GM19467 (cell line): ENCODE data around the gene FGGY.
"Not testable (repeated sequence)": the region's sequence is repeated elsewhere in the genome, so short reads cannot be mapped to it uniquely, and the experiment has no call there.

Experiments used
- ATAC-seq: cut with Tn5 transposase; IDR thresholded peaks from one replicate; pipeline ENCODE4 v1.9.1; 2021; ENCODE audit warnings: mild to moderate bottlenecking, moderate library complexity; ENCODE audit not compliant: unreplicated experiment

FGGY gene

DNA sequence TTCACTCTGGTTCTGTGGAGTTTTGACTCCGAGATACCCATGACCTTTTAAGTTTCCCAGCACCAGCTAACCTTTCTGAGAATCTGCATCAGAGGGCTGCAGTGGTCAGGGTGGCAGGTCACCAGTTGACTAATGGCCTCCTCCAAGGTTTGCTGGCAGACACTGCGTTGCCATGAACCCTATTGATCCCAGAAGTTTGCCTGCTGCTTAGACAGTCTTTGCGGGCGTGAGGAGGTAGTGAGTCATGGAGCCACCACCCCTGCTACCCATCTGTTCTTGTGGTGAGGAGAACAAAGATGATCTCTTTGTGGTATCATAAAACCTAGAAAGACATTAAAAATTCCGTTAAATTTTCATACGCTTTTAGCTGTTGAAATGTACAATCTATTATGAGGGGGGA is 180.4 kb downstream of the FGGY start:
- no peak for ATAC-seq

DNA sequence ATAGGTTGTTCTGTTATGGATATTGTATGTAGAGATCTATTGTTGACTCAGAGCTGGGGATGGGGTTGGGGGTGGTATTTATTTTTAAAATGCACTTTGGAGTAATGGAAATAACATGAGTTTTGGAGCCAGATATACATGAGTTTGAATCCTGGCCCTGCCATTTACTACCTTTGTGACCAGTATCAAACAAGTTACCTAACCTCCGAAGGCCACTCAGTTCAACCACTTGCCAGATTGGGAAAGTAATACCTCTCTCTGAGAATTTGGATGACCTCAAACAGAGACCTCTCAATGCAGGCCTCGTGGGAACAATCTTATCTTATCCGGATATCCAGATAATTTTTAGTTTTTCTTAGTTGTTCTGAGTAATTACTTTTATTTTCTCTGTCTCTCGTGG is 181.0 kb downstream of the FGGY start:
- no peak for ATAC-seq

DNA sequence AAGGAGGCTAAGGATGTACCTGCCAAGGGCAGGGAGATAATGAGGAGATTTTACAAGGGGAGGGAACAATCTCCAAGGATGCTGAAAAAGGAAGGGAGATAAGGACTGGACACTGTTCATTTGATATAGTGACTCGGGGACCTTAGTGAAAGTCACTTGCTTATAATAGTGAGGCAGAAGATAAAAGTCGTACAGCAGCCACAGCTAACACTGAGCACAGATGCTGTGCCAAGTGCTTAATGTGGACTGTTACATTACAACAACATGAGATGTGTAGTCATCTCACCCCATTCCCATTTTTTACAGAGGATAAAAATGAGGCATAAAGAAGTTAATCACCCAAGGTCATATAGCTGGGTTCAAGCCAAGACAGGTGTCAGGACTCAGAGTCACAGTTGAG is 181.9 kb downstream of the FGGY start:
- ATAC-seq: no peak

DNA sequence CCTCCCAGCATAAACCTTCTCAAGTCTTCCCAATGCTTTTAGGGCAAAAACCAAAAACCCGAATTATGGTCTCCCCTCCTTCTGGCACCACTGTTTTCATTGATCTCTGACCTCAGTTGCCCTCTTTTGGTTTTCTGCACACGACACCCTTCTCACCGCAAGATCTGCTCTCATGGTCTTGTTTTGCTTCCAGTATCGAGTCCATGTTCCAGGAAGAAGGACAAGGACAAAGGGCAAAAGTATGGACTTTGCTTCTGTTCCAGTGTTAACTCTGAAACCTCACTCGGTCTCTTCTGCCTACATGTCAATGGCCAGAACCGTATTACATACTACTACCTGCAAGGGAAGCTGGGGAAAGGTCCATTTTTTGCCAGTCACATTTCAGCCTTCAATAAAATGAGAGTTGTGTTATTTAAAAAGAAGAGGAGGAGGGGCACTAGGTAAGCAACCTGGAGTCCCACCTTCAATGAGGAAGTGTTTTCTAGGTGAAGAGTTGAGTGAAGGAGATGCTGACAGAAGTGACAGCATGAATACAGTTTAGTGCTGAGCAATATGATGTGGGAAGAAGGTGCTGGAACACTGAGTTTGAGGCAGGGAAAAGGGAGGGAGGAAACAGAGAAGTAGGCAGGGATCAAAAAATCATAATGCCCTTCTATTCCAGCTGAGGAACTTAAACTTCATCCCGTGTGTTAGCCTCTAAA is 183.4 kb downstream of the FGGY start:
- no peak for ATAC-seq

DNA sequence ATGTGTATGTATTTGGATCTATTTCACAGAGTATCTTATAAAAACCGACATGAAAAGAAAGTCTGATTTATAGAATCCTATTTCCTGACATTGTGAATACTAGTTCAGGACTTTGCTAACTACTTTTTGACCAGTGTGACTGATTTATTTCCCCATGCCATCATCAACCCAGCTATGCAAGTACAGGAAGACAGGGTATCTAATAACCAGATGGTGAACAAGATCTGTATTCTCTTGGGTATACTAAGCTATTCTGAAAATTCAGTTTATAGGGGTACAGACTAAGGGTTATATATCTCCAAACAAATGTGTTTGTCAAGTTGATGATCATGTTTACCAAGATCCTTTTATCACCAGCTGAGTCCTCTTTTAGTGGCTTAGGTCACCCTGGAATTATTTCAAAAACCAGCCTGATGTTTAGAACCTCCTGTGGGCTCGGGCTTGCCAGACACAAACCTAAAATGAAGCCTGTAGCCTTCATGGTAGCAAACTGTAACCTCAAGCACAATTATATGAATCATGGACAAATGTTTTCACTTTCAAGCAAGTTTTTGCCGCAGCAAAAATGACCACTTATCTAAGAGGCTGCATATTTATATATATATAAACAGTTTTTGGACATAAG is 185.1 kb downstream of the FGGY start:
- ATAC-seq: no peak

DNA sequence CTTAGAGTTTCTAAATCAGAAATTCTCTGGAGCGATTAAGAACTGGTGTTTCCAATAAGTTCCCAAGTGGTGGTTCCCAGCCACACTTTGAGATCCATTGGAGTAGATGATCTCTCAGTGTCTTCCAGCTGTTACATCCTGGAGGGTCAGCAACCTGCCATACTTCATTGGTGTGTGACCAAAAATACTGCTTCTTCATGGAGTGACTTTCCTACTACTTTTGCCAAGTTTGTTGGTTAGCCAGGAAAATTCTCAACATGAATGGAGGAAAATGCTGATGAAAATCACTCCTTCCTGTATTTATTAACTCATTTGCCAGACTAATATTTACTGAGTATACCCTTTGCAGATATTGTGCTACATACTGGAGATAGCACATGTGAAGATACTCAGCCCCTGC is 186.1 kb downstream of the FGGY start:
- ATAC-seq: no peak

DNA sequence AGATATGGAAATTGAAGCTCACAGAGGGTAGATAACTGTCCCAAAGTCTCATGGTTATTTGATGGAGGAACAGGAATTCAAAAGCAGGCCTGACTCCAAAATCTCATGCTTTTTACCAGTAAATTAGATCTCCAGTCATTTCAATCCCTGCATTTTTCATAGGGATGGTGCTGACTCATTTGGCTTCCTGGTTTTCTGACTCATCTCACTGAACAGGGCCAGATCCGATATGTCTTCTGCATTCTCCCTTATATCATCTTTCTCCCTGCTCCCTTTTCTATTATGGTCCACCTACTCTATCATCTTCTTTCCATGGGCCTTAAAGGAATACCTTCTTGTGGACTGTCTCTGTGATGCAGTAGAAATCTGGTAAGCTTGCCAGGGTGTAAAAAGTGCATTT is 187.2 kb downstream of the FGGY start:
- ATAC-seq: no peak

DNA sequence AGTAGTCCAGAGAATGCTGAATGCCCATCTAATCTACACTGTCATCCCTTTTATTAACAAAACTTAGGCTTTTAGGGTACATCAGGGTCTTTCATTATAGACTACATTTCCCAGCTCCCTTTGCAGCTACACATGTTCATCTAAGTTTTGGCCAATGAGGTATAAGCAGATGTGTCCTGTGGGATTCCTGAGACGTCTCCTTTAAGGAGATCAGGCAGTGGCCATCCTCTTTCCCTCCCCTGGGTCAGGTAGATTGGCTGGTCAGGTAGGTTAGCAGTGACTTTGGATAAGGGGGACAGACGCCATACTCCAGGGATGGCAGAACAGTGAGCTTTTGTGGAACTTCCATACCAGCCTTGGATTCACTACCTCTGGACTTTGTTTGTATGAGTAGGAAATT is 188.3 kb downstream of the FGGY start:
- ATAC-seq: no peak

DNA sequence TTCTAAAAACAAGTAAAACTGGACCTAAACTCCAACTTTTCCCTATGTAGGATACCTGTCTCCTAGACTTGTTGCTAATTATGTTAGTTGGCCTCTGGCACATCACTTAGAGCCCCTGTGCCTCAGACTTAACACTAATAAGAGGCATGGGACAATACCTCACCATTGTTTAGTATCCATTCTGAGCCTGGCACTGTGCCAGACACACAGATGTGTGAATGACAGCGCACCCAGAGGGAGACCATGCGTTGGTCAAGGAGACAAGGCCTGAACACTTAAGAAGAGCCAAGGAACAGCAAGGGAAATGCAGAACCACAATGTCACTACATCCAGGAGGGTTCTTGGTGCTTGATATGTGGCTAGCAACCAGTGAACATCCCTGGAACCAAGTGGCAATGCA is 189.1 kb downstream of the FGGY start:
- ATAC-seq: no peak

DNA sequence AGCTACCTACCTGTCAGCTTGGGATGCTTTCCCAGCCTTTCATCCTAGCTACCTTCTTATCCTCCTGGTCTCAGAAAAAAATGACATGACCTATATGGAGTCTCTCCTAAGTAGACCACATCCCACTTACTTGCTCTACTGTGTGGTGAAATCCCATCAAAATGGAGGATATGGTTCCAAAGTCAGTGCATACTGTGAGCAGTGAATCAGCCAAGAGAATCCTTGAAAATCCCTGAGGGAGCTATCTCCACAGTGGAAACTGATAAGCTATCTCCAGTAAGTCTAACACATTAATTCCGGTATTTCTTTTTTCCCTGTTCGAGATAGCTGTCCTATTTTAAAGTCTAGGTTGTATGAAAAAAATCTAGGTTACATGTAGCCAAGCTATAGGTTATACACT is 189.7 kb downstream of the FGGY start:
- ATAC-seq: no peak

DNA sequence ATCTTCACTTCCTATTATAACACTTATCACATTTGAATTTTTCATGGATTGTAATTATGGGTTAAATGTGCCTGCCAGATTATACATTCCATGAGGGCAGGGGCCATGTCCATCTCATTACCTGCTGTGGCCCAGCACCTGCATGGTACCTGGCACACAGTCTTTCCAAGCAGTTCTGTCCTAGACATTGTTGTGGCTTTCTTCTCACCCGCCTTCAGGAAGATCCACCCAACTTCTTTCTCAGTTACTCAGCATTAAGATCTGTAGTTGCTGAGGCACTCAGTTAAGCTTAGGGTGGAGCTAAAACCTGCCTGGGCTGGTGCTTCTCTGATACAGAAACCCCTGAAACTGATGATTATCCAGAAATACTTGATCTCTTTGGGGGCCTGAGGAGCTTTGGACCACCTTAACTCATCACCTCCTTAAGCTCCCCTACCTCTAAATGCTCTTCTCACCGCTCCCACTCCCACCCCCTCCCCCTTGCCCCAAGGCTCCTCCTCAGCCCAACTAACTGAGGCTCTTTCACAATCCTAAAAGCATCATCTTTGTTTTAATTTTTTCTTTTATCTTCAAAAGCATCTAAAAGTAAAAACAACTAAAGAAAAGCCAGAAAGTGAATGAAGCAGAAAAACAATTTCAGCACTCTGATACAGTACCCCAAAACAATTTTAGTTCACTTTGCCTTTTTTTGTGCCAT is 190.6 kb downstream of the FGGY start:
- ATAC-seq: no peak

DNA sequence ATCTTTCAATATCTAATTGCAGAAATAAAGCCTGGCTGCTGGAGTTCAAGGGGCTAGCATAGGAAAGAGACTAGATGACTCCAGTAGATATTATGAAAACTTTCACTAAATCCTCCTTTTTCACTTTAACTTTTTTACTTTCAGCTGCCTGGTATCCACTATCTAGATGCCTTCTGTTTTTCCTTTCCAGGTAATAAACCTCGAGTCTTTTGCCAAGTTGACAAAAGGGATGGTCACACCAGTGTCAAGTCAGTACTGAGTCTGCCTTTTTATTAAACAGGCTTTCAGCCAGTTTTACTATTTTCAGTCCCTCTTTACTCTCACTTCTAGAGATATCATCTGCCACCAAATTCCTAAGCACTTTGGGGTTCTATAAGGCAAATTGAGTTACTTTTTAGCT is 195.6 kb downstream of the FGGY start:
- no peak for ATAC-seq

DNA sequence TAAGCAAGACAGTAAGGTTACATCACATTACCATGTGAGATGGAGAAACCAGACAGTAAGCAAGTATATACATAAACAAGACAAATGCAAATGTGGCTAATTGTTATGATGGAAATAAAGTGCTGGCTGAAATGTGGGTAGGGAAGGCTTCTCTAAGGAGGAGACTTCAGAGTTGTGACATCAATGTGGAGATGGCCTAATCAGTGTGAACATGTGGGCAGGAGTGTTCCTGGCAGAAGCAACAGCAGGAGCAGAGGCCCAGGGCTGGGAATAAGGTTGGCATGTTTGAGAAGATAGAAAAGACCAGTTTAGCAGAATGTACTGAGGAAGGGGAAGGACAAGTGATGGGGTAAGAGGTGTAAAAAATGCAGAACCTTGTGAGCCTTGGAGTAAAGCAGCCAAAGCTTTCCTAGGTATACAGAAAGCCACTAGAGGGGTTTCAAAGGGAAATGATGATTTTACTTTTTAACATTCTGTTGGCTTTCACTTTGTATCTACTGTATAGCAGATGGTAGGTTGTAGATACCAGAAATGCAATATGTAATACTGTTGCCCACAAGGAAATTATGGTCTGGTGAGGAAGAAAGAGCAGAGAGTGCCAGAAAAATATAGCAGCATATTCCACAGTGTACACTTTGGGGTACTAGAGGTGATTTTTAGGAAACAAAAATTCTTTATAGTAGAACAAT is 197.4 kb downstream of the FGGY start:
- ATAC-seq: no peak

DNA sequence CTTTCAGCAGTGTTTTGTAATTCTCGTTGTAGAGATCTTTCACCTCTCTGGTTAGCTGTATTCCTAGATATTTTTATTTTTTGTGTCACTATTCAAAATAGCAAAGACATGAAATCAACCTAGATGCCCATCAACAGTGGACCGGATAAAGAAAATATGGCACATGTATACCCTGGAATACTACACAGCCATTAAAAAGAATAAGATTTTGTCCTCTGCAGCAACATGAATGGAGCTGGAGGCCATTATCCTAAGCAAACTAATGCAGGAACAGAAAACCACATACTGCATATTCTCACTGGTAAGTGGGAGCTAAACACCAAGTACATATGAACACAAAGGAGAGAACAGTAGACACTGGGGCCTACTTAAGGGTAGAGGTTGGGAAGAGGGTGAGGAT is 199.3 kb downstream of the FGGY start:
- not testable (repeated sequence) for ATAC-seq

DNA sequence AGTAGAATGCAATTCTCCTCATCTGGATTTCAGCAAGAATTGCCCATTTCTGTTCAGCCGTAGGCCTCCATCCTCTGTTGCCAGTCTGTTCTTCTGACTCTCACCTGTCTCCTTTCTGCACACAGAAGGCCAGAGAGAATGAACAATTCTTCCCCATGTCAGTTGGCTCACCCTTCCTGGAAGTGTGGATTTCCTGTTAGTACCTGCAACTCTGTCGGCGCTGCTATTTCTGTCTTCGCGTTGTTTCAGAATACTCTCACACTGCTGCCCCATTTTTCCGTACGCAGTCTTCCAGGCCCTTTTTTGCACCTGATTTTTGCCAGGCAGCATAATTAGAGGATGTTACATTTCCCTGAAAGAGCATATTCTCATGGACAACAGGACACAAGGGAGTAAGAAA is 200.7 kb downstream of the FGGY start:
- ATAC-seq: no peak

DNA sequence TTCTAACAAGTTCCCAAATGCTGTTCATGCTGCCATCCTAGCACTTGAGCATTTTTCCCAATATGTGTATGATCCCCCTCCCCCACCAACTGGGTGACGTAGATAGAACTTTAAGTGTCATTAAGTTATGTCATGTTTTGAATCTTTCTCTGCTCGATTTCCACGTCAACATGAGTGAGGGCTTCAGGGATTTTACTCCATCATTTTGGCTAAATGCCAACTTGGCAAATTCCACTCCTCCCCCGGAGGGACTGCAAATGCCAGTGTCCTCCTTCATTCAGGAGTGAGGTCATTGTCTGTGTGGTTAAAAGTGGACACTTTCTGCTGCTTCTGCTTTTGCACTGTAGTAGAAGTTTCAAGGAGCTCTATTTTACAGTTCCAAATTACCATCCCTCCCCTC is 201.7 kb downstream of the FGGY start:
- no peak for ATAC-seq

DNA sequence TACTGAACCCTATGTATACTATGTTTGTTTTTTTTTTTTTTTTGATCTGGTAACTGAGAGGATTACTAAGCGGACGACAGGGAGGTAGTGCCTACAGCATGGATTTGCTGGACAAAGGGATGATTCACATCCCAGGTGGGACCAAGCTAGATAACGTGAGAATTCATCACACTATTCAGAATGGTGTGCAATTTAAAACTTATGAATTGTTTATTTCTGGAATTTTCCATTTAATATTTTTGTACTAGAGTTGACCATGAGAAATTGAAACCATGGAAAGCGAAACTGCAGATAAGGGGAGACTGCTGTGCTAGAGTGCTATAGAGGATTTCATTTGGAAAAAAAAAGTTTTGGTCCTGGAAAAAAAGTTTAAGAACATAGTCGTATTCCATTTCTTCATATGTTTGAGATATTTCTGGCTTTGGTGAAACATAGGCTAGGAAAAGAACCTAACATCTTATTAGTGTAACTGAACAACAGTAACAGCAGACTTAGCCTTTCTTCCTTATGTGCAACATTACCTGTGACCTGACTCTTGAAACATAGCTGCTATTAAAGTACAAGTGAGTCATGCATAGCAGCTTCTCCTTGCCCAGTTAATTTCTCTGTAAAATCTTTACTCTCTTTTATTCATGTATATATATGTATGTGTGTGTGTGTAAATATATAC is 202.5 kb downstream of the FGGY start:
- no peak for ATAC-seq

DNA sequence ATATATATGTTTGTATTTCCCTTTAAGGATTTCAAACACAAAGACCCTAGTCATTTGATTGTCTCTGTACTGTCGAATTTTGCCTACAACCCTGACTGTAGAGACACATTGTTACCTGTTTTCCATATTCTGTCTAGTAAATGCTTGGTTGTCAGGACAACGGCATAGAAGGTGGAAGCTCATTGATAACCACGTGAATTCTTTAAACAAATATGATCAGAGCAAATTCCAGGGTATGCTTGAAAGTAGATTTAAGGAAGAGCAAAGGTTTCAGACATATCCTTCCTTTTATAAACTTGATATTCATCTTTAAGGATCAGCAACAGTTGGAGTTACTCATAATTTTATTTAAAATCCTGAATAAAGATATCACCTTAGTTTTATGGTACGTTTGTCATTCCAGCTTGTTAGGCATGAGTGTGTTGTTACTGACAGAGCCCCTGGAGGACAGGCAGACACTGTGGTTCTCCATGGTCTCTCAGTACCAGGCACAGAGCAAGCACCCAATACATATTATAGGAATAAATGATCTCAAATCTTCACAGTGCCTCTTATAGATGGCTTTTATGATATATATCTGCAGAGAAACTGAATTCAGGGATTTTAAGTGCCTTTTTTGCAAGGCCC is 203.2 kb downstream of the FGGY start:
- no peak for ATAC-seq

DNA sequence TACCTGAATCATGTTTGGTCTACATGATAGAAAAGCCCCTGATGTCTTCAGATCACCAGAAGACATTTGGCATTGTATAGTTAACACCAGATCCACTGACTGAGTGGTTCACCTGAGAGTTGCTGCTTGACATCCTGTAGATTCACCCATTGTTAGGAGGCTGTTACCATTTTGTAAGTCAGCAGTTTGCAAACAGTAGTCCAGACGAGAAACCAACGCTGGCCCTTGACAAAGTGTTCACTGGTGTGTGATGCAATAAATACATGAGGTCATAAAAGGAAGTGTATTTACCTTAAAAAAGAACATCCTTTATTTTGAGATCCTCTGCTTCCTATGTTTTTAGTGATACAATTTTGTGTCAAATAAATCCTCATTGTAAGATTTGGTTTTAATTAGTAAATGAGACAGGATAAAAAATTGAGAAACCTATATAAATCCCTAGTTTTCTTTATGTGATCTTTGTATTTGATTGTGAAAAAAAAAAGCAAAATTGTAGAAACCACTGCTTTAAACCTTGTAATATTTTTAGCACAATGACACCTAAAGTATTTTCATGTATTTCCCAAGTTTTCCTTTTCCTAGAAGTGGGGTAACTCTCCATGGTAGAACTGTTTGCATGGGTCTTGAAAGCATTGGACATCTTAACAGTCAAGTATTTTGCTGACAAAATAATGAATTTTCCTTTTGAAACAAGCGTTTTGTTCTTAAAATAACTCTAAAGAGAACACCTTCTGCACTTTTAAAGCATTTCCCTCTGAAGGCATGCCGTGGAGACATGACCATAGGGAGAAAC is 204.3 kb downstream of the FGGY start:
- ATAC-seq: no peak
